Endothelial cell of umbilical vein (primary cell): ENCODE results near the gene KCNE2. TPM values are rescaled to one million over a fixed set of nuclear protein-coding genes. Genes with fewer than 3 reads are reported as not detected.

Source experiments
- BruUV-seq: library from RNA; stranded (reverse); fragments of 400-500 nt; replicated peaks from 2 replicates; lab custom pipeline; 2021; lab: Mats Ljungman, UMichigan
- CTCF ChIA-PET: fragments of 300-600, 350-600 bp; sonication (Branson Sonifier 250); formaldehyde crosslinking; loops from one replicate; lab custom pipeline; 2021; ENCODE audit warnings: antibody characterized with exemption, inconsistent platforms; lab: Charles Lee
- POLR2A ChIA-PET: fragments of 300-600, 350-600 bp; sonication (Branson Sonifier 250); formaldehyde crosslinking; loops from one replicate; lab custom pipeline; 2021; ENCODE audit warnings: antibody characterized with exemption, inconsistent platforms; lab: Charles Lee
- DNase-seq: peaks from one replicate; pipeline ENCODE4 v3.0.0-alpha.2; 2011; ENCODE audit warnings: low read depth, low spot score
- FAIRE-seq: peaks from 2 replicates; lab custom pipeline; 2011; peaks lifted over from hg19 to GRCh38; lab: Jason Lieb, UNC
- H2AFZ ChIP-seq: 2 replicates; pipeline ENCODE4 v1.6.0; 2012; ENCODE audit warnings: low read depth, low read length, control low read depth, inconsistent platforms
- H3K27ac ChIP-seq: 2 replicates; pipeline ENCODE4 v1.5.1; 2011; ENCODE audit warnings: low read depth, mild to moderate bottlenecking, control low read depth, low read length, moderate library complexity; ENCODE audit not compliant: insufficient read depth
- H3K27me3 ChIP-seq, 2 experiments: 2 replicates each; pipeline versions ENCODE4 v1.6.0 to v1.6.1; 2011; ENCODE audit warnings: low read length in 2 of 2, mixed read lengths in 1 of 2; ENCODE audit not compliant: control insufficient read depth in 2 of 2, insufficient read depth in 2 of 2
- H3K36me3 ChIP-seq, 2 experiments: 2 replicates in 1 of 2; 3 replicates in 1 of 2; pipeline ENCODE4 v1.5.1; 2011; ENCODE audit warnings: low read length in 2 of 2, mild to moderate bottlenecking in 1 of 2, moderate library complexity in 1 of 2; ENCODE audit not compliant: control insufficient read depth in 2 of 2, insufficient read depth in 2 of 2; ENCODE audit errors: extremely low read depth in 1 of 2
- H3K4me1 ChIP-seq: 3 replicates; pipeline ENCODE4 v1.5.1; 2011; ENCODE audit warnings: mild to moderate bottlenecking, low read length; ENCODE audit not compliant: control insufficient read depth, insufficient read depth; ENCODE audit errors: extremely low read depth
- H3K4me2 ChIP-seq: 2 replicates; pipeline ENCODE4 v1.6.1; 2011; ENCODE audit warnings: low read length, control low read depth, mixed read lengths; ENCODE audit not compliant: insufficient read depth
- H3K4me3 ChIP-seq, 3 experiments: fragments of 200-600 bp in 1 of 3; sonication (generic), shearing (Covaris generic) in 1 of 3; replicated peaks in 1 of 3; 2 replicates each; pipeline ENCODE4 v1.5.1; 2011 to 2016; ENCODE audit warnings: control low read depth in 3 of 3, low read length in 3 of 3, mild to moderate bottlenecking in 2 of 3, inconsistent platforms in 1 of 3, low read depth in 1 of 3, moderate library complexity in 1 of 3; ENCODE audit not compliant: insufficient read depth in 1 of 3
- H3K79me2 ChIP-seq: 2 replicates; pipeline ENCODE4 v1.6.0; 2012; ENCODE audit warnings: low read length, inconsistent platforms; ENCODE audit not compliant: control insufficient read depth, insufficient read depth
- H3K9ac ChIP-seq: replicated peaks from 2 replicates; pipeline ENCODE3; 2011; ENCODE audit warnings: low read length, control low read depth; ENCODE audit not compliant: insufficient read depth; ENCODE audit errors: extremely low read depth
- H3K9me1 ChIP-seq: replicated peaks from 3 replicates; pipeline ENCODE4 v1.6.0; 2011; ENCODE audit warnings: mild to moderate bottlenecking, low read length; ENCODE audit not compliant: control insufficient read depth, insufficient read depth; ENCODE audit errors: extremely low read depth
- H3K9me3 ChIP-seq: replicated peaks from 2 replicates; pipeline ENCODE4 v1.5.1; 2012; ENCODE audit warnings: low read length, inconsistent platforms; ENCODE audit not compliant: control insufficient read depth, insufficient read depth
- H4K20me1 ChIP-seq: replicated peaks from 2 replicates; pipeline ENCODE3; 2011; ENCODE audit warnings: mild to moderate bottlenecking, low read length; ENCODE audit not compliant: control insufficient read depth, insufficient read depth; ENCODE audit errors: extremely low read depth
- CTCF ChIP-seq, 2 donors: IDR thresholded peaks; 1 replicate in 1 of 2; 2 replicates in 1 of 2; pipeline ENCODE4 v1.5.1; 2011; ENCODE audit warnings: low read length in 2 of 2, mild to moderate bottlenecking in 2 of 2, moderate library complexity in 2 of 2, control low read depth in 1 of 2, inconsistent platforms in 1 of 2, low read depth in 1 of 2; ENCODE audit not compliant: insufficient read depth in 1 of 2; ENCODE audit errors: extremely low read depth in 1 of 2
- EZH2 ChIP-seq: IDR thresholded peaks from 2 replicates; pipeline ENCODE4 v1.6.1; 2012; ENCODE audit warnings: borderline replicate concordance, low read depth, mild to moderate bottlenecking, moderate library complexity, low read length, inconsistent platforms; ENCODE audit not compliant: severe bottlenecking
- FOS ChIP-seq: IDR thresholded peaks from 2 replicates; pipeline ENCODE4 v1.6.1; 2011; ENCODE audit warnings: mild to moderate bottlenecking, low read length, moderate library complexity, borderline replicate concordance; ENCODE audit not compliant: insufficient read depth
- JUN ChIP-seq: IDR thresholded peaks from 2 replicates; pipeline ENCODE4 v1.6.1; 2011; ENCODE audit warnings: borderline replicate concordance, low read depth; ENCODE audit not compliant: insufficient read length, insufficient read depth
- MAX ChIP-seq: IDR thresholded peaks from 2 replicates; pipeline ENCODE4 v1.6.1; 2011; ENCODE audit not compliant: insufficient read depth, insufficient read length
- MYC ChIP-seq: IDR thresholded peaks from one replicate; pipeline ENCODE4 v1.6.1; 2011; ENCODE audit warnings: mild to moderate bottlenecking, low read depth, low read length
- POLR2A ChIP-seq: IDR thresholded peaks from 2 replicates; pipeline ENCODE4 v1.6.1; 2012; ENCODE audit warnings: low read depth, mild to moderate bottlenecking, control low read depth, low read length
- POLR2AphosphoS5 ChIP-seq: IDR thresholded peaks from 2 replicates; pipeline ENCODE4 v1.6.1; 2012; ENCODE audit warnings: low read depth, mild to moderate bottlenecking, control low read depth, low read length, moderate library complexity; ENCODE audit not compliant: insufficient read depth
- dilution Hi-C: fragments of 300-500 bp; cut with MboI; formaldehyde crosslinking; loops from one replicate; pipeline ENCODE4 v1.15.0; 2019; ENCODE audit warnings: low sequenced_read_pairs; ENCODE audit not compliant: extremely low pct_ligation_motif_present
- intact Hi-C: fragments of 100-400 bp; cut with micrococcal nuclease; formaldehyde crosslinking; loops from one replicate; pipeline ENCODE4 v1.10.0; 2022
- polyA plus RNA-seq, 4 experiments: library from polyadenylated mRNA; depleted of rRNA in 3 of 4; stranded (reverse) in 3 of 4; unstranded in 1 of 4; fragments of >200 nt; gene quantifications; 2 replicates each; pipeline versions ENCODE4 v1.2.1 to v1.2.3, GENCODE V29; 2011 to 2012; ENCODE audit warnings: missing spikeins in 1 of 4
- total RNA-seq: library from RNA; stranded (reverse); gene quantifications from 2 replicates; pipeline ENCODE4 v1.2.3, GENCODE V29; 2021

KCNE2 gene
- total and polyA plus RNA-seq, 2 donors (not counting 3 experiments of a cell fraction or from before 2014, with no cell fraction given), result not detected

GRCh38 chr21:34345091-34345871 lies 18.5 kb upstream of the KCNE2 start:
- CTCF ChIA-PET, result interaction anchor here (1.6 to 22.9 kb wide), 3 partner anchors 10 to 424 kb away, joined by 3 to 867 read pairs (median 64); no protein-coding TSS in a partner anchor

More at GRCh38 chr21:34345091-34345871, 18.5 kb upstream of the KCNE2 start:
- no peaks in the 10 kb centered on the region for H3K9me1 ChIP-seq
- no peaks in the 10 kb centered on the region for H3K36me3 ChIP-seq
- no peaks in the 10 kb centered on the region for H3K4me1 ChIP-seq
- H3K4me2 ChIP-seq, result no peak overlapping the region
- no TSS peak for BruUV-seq
- TF ChIP-seq MYC (no peak), EZH2 (no peak), POLR2A (no peak), JUN (no peak), FOS (no peak), CTCF (IDR thresholded peaks at IDR 0.05; ENCODE audit: extremely low read depth in 1 of 2, insufficient read depth in 1 of 2, low read depth in 1 of 2, low read length in 2 of 2) (no peak), MAX (no peak), POLR2AphosphoS5 (no peak)
- H3K9ac ChIP-seq, result no peak overlapping the region
- no peaks in the 10 kb centered on the region for H4K20me1 ChIP-seq
- intact Hi-C loops (no loop called here), dilution Hi-C loops (no loop called here)
- H3K27ac ChIP-seq, result no peak overlapping the region
- DNase-seq (no peak), FAIRE-seq (no peak)
- no peak overlapping the region for H3K4me3 ChIP-seq
- no peak overlapping the region for H2AFZ ChIP-seq
- H3K79me2 ChIP-seq, result no peaks in the 10 kb centered on the region
- peaks cover 6 to 10% of the 10 kb centered on the region in 2 experiments for H3K27me3 ChIP-seq
- no peaks in the 10 kb centered on the region for H3K9me3 ChIP-seq
- POLR2A ChIA-PET, result no interaction called here
